ENCODE results near the gene PCSK6.

Gene PCSK6

DNA sequence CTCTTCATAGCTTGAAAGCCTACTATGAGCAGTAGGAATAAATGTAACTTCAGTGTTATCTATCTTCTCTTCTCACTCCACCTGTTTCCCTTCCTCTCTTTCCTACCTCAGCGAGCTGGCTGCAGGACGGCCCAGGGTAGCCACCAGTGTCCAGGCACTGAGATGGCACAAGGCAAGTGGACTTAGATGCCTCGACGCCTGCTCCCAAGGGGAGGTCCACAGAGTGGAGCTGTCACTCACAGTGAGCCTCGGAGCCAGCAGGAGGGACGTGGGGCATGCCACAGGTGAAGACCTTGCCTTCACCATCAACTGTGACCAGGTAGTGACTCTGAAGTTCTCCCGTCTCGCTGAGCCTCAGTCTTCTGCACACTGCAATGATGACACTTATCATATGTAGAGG lies 88.2 kb downstream of the PCSK6 start:
- no peak for DNase-seq (ENCODE audit: low read depth in 2 of 2)

DNA sequence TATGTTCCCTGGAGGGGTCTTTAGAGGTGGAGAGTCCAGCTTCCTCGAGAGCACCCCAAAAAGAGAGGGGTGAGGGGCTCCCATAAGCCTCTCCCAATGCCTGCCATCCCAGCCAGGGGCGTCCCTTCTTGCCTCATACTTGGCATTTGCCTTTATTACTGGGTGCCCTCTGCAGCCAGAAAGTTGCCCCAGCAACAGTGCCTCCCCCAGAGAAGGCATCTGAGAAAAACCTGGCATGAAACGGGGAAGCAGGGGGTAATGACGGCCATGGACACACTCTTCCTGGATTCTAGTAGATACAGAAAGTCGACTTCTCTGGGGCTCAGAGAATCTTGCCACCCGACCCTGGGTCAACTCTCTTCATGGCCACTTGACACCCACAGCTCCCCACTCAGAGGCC lies 90.1 kb downstream of the PCSK6 start:
- no peak for DNase-seq (ENCODE audit: low read depth in 2 of 2)

DNA sequence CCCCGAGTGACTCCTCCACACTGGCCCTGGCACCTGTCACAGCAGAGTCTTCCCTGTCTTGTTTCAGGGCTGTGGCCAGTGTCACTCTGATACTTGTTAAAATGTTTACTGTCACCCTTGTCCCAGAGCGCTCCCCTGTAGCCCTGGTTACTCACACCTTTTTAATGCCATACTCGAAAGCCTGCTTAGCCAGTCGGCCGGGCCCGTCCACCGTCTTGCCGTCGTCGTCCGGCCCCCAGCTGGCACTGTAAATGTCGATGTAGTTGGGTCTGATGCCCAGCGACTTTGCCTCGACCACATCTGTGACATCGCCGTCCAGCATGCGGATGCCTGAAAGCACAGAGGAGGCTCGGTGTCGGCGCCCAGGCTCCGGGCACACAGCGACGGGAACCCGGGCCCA lies 91.3 kb downstream of the PCSK6 start:
- no peak for DNase-seq (ENCODE audit: low read depth in 2 of 2)

DNA sequence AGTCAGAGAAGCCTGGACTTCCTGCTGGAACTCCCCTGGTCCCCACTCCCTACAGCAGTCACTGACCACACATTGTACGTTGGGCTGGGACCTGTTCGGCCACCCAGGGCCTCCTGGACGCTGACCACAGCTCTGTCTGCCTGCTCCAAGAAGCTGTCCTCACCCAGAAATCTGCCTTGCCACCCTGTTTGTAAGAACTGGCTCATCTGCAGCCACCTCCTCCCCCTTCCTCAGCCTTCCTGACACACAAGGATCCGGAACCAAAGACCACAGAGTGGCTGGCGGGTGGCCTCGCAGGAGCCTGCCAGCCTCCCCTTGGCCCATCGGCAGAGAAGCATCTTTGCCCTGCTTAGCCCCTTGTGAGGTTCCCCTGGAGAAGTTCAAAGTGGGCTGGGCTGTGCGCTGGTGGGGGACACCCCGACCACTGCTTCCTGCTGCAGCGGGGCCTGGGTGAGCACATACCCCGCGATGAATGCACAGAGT lies 91.9 kb downstream of the PCSK6 start:
- no peak for DNase-seq (ENCODE audit: low read depth in 2 of 2)

DNA sequence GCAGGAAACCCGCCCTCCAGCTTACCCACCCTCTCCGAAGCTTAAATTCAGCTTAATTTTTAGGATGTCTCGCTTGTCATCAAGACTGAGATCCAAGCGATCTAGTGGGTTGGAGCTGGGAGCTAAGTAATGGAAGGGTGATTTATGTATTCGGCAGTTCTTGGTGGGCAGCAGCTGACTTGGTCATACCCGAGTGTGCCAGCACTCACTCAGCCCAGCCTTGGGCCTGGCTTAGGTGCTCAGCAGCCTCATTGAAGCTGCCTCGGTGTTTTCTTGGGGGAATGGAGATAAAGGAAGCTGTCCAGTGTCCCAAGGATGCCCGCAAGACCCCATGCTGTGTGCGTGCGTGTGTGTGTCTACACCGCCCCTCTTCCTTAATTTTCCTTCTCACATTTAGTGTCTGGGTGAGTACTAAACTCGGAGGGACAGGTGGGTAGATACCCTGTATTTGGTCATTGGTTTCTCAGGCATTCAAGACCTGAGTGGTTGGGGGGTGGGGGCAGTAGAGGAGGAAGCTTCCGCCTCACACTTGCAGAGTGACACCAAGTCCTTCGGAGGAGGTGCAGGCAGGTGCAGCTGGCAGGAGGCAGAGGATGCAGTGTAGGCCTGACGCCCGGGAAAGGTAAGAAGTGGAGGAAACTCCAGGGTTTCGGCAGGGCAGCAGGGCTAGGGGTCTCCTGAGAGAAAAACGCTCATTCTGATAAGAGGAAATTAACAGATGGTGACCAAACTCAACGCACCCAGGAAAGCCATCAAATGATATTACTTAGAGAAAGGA lies 92.8 kb downstream of the PCSK6 start:
- DNase-seq (ENCODE audit: low read depth in 2 of 2): no peak

DNA sequence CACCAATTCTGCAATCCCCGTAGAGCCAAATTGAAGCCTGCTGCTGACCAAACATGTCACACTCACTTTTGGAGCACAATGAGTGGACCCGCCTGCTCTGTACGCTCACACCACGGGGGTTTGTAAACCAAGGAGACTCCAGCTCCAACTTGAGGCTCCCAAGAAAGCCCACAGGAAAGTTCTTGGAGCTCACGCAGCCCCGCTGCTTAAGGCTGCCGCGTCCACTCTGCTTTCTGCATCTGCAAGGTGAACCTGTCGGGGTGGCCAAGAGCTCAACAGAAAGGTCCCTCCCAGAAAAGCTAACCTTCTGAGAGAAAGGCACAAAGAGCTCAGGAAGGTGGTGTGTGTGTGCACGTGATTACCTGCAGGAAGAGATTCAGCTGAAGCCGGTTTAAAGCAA lies 94.9 kb downstream of the PCSK6 start:
- no peak for DNase-seq (ENCODE audit: low read depth in 2 of 2)

DNA sequence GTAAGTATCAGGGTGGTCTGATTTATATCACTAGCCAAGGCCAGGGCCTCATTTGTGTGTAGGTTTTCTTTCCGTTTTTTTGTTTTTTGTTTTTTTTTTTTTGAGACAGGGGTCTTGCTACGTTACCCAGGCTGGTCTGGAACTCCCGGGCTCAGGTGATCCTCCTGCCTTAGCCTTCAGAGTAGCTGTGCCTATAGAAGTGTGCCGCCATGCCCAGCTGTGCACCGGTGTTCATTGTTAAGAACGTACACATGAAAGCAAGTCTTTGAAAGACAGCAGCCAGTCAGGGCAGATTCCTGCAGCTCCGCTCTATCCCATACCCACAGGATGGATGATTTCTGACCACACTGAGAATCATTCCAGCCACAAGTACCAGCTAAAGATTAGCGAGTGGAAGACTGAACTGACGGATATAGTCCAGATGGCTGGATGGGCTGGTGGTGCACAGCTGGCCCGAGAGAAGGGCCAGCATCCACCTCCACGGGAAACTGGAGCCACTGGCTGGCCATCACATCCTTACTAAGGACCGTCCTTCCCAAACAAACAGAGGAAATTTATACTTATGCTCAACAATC lies 95.4 kb downstream of the PCSK6 start:
- no peak for DNase-seq (ENCODE audit: low read depth in 2 of 2)

DNA sequence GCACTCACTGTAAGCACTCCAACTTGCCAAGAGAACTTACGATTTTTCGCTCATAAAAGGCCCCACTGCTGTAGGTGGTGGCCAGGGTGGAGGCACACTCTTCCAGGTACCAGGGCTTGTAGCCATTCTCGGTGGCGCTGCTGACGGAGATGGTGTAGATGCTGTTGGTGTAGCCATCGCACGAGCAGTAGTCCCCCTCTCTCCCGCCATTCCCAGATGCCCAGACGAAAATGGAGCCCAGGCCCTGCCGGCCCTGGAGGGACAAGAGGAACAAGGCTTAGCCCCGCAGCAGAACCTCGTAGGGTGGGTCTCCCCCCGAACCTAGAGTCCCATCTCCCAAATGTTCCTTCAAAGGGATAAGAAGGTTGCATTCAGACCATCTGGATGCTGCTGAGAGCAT lies 96.3 kb downstream of the PCSK6 start:
- no peak for DNase-seq (ENCODE audit: low read depth in 2 of 2)

DNA sequence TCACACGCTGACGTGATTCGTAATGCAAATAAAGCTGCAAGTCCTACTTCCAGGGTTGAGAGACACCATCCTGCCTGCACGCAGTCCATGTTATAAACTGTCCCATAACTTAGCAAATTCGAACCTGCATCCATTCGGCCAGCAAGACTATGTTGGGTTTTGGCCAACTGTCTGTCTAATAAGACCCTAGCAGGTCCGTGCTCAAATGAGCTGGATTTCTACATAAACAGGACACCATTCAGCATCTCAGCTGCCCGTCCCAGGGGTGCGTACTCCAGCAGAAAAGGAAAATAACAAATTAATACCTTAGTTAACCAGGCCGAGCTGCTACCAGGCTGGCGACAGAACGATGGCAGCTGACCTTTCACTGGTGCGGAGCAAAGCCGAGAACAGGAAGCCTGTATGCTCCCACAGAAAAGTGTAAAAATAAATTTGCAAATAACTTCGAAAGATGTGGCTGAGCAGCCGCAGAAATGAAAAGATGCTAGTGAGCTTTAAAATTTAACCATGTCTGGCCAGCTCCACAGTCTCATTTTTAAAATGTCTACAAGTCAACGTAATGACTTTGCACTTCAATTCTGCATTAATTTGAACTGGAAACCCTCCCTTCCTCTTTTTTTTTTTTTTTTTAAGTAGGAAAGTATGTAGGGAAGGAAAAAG lies 97.4 kb downstream of the PCSK6 start:
- DNase-seq (ENCODE audit: low read depth in 2 of 2): no peak

DNA sequence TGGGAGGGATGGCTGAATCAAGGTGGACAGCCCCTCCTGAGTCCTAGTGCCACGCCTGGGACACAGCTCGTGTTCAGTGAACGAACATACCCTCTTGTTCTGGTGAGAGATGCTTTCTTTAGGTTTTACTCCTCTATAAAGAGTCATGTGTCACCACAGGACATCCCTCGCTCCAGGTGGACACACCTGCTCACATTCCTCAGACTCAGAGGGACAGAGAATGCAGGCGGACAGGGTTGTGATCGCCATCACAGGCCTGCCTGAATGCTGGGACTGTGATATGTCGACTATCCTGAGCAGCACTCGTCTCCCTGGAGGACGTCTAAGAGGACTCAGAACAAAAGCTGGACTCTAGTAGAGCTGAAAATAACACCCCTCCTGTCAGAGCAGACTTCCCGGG lies 98.1 kb downstream of the PCSK6 start:
- DNase-seq (ENCODE audit: low read depth in 2 of 2): no peak

DNA sequence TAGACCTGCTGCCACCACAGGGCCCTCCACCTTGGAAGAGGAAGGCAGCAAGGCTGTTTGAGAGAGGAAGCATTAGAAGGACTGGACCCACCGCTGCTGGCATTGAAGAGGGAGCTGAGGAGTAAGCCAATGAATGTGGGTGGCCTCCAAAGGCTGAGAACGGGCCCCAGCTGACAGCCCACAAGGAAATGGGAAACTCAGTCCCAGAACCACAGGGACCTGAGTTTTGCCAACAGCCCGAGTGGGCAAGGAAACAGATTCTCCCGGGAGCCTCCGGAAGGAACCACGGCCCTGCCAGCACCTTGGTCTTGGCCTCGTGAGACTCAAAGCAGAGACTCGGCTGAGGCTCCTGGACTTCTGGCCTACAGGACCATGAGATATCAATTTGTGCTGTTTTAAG lies 99.0 kb downstream of the PCSK6 start:
- DNase-seq (ENCODE audit: low read depth in 2 of 2): no peak

DNA sequence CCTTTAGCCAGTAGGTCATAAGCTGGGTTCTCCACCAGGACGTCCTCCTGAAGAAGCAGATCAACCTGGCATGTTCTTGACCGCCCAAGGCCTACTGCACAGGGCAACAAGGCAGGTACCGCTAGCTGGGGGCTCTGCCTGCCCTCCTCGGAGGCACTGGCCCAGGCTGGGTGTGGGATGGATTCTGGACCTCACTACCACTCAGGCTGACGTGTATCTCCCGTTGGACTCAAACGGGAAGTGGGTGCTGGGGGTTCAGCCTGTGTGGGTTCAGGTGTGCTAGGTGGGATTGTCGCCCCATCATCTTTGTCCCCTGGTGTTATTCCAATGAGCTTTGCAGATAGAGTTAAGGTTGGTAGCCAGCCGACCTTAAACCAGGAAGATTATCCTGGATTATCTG lies 99.4 kb downstream of the PCSK6 start:
- DNase-seq (ENCODE audit: low read depth in 2 of 2): no peak

DNA sequence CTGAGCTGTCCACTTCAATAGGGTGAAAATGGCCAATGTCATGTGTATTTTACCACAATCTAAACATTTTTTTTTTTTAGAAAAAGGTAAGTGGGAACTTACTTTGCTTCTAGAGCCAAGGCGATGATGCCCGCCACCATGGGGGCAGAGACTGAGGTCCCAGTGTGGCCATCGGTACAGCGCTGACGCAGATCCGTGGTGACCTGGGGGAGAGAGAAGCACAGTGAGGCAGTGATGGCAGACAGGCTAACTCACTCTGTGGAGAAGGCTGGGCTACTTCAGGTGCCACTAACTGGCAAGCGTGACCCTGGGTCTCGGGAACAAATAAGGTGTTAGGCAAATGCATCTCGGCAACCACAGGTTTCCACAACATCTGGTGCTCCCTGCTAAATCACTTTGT lies 100.1 kb downstream of the PCSK6 start:
- DNase-seq (ENCODE audit: low read depth in 2 of 2): no peak

DNA sequence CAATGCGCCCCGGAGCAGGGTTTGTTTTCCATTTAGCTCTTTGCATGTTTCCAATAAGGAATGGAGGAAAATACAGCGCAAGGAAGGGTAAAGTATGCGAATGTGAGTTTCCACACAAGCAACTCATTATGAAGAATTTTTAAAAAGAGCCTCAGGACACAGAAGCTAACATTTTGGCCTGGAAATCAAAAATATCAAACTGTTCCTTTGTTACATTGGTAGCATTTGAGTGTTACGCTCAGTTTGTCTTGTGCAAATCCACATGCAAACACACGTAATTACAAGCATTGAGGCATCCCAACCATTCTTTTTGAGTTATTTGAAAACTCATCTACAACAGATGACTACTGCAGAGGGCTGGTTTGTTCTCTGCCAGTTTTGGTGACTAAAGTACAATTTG lies 101.5 kb downstream of the PCSK6 start:
- no peak for DNase-seq (ENCODE audit: low read depth in 2 of 2)

DNA sequence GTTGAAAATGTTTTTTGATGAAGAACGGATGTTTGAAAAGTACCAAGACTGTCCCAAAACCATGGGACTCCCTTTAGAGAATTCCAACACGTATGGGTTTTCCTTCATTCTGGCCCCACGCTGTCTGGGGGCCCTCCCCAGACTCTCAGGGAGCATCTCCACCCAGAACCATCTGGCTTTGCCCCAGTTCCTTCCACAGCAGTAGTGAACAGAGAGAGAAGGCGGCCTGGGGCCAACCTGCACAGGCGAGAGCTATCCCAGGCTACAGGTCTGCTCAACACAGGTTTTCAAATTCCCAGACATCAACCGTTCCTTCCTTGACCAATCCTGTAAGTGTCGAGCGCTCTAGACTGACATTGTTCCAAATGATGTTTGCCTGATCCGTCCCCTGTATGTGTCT lies 101.9 kb downstream of the PCSK6 start:
- no peak for DNase-seq (ENCODE audit: low read depth in 2 of 2)

DNA sequence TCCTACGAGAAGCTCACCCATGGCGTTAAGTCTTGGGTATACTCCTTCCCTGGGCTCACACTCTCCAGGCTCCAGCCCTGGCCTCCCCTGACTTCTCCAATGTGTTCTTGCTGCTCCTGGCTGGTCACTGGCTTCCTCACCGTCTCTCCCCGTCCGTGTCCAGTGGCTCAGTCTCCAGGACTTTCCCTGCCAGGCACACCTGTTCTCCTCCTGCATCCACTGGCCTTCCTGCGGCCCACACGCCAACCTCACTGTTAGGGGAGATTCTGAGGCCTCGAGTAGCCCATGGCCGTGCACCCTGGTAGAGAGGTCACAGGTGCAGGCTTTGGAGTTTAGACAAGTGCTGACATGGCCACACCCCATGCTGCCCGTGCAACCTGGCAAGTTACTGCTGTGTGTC lies 102.5 kb downstream of the PCSK6 start:
- DNase-seq (ENCODE audit: low read depth in 2 of 2): no peak

DNA sequence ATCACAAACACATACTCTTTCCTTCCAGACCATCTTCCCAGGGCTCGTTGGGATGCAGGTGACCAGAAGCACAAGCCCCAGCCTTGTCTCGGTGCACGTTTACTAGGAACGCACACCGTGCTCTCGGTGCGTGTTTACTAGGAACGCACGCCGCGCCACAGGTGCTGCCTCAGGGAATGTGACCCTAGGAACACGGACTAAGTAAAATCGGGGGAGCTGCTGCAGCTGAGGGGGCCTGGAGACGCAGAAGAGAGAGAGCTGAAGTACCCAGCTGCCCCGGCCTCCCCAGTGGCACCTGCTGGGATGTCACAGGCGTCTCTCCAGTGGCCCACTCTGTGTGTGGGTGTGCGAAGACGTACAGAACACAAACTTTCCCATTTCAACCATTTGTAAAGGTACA lies 103.5 kb downstream of the PCSK6 start:
- DNase-seq (ENCODE audit: low read depth in 2 of 2): no peak

DNA sequence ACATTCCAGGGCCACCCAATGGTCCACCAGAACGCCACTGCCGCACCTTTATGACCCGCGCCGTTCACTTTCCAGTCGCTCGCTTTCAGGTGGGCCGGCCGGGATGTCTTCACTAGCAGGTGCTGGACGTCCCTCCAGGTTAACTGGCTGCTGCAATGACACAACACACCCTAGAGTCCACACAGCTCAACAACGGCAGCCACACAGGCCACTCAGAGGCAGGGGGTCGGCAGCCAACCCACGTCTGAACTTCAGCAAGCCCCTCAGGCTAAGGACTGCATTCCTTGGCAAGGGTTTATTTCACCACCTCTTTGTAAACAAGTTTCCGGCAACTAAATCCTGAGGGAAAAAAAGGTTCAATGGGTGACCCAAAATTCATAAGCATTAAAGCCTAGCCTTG lies 105.2 kb downstream of the PCSK6 start:
- no peak for DNase-seq (ENCODE audit: low read depth in 2 of 2)

DNA sequence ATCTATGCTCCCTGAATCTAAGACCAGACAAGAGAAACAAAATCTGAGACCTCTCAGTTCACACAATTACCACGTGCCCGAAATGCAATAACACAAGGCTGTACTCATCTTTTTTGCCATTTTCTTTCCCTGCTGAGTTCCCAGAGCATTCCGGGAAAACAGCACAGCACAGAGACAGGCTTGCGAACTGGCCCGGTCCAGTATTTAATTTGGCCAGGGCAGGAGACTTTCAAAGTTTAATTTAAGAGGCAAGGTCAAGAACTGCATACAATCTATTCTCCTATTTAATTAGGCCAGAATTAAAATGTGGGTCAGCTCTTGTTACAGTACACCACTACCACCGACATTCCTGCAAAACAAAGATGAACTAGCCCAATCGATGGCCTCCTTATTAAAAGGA lies 107.0 kb downstream of the PCSK6 start:
- no peak for DNase-seq (ENCODE audit: low read depth in 2 of 2)

DNA sequence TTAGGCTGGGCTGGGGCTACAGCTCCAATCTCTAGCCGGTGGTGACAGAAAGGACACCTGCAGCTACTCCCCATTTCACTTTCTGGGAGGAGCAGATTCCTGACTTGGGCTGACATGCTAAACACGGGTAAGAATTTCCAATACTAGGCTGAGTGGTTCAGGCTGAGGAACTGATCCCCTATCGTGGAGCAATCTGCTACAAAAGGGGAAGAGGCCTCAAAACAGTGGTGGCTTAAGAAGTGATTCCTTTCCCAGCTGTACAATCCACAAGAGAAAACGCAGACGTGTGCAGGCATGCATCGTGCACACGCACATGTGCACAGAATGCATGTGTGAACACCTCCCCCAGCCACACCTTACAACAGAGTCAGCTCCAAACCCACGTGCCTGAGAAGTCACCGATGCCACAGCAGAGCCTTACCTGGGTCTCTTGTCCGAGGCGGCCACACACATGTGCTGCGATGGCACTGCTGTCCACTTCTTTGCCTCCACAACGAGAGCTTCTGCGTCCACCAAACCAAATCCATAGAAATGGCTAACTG lies 107.8 kb downstream of the PCSK6 start:
- no peak for DNase-seq (ENCODE audit: low read depth in 2 of 2)

DNA sequence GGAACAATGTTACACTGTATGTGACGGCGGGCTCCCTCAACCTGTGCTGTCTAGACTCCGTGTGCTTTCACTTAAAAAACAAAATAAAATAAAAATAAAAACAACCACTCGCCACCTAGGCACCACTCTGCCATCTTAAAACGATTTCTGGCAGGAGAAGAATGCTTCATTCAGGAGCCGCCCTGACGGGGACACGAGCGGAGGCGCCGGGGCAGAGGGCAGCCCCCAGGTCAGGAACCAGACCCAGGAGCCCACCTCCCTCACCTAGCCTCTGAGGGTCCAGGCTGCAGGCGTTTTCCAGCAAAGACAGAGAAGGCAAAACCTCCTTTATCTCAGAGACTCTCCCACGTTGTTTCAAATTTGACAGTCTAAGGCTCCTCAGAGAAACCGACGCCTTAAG lies 109.4 kb downstream of the PCSK6 start:
- DNase-seq (ENCODE audit: low read depth in 2 of 2): no peak

DNA sequence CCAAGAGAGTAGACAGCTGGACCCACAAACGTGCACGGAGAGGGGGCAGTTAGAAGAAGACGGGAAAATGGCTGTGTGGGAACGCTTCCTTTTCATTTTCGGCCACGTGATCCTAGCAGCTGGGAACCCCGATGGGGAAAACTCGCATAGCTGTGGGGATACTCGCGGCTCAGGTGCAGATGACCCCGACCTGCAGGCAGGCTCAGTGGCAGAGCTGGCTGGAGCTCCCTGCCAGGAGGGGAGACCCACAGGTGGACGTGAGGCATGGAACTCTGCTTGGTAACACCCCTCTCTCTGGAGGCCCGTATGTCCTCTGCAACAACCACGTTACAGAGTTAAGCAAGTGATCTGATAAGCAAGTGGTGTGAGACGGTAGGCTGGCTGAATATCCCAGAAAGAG lies 109.9 kb downstream of the PCSK6 start:
- no peak for DNase-seq (ENCODE audit: low read depth in 2 of 2)

DNA sequence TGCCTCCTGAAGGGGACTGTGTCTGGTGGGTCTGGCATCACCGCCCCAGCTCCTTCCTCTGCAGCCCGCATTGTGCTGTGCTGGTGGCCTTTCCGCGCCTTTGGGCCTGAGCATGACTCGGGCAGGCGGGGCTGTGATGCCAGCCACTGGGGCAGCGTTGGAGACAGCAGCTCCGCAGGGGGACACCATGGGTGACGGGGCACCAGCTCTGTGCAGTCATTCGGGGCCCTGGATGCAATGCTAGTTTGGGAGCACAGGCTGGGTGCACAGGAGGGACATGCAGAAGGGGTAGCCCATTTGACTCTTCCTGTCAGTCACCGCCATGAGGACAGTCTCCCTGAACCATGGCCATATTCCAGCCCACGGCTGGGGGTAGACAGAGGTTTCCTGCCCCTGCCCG lies 110.6 kb downstream of the PCSK6 start:
- DNase-seq (ENCODE audit: low read depth in 2 of 2): no peak
